SIG-M5 (cell line): ENCODE data around the gene CPA2.

Source experiments
- DNase-seq: peaks from one replicate; lab custom pipeline; 2025; lab: John Stamatoyannopoulos, UW

The CPA2 gene

GRCh38 chr7:130281260-130281659, 14.6 kb downstream of the CPA2 start:
- no peak for DNase-seq

GRCh38 chr7:130286881-130287280, 20.2 kb downstream of the CPA2 start:
- DNase-seq: no peak

GRCh38 chr7:130288168-130288567, 21.5 kb downstream of the CPA2 start:
- no peak for DNase-seq

- no peak for DNase-seq
Observed at GRCh38 chr7:130288829-130289228, 22.2 kb downstream of the CPA2 start.

- DNase-seq: no peak
Observed at GRCh38 chr7:130289478-130289877, 22.8 kb downstream of the CPA2 start.

GRCh38 chr7:130290745-130291144, 24.1 kb downstream of the CPA2 start:
- no peak for DNase-seq

- DNase-seq: no peak
Observed at GRCh38 chr7:130292682-130293257, 26.1 kb downstream of the CPA2 start, which contains the start of gene CPA4. CPA4 (plus strand) TSS chr7:130293161; CDS start chr7:130293181, 20 bp downstream.

- DNase-seq: no peak
Observed at GRCh38 chr7:130293521-130293920, 26.9 kb downstream of the CPA2 start.

- no peak for DNase-seq
Observed at GRCh38 chr7:130294314-130294713, 27.7 kb downstream of the CPA2 start.

GRCh38 chr7:130296221-130296951, 29.7 kb downstream of the CPA2 start:
- DNase-seq: no peak

GRCh38 chr7:130297628-130298543, 31.2 kb downstream of the CPA2 start:
- DNase-seq: no peak

- no peak for DNase-seq
Observed at GRCh38 chr7:130298544-130299326, 32.1 kb downstream of the CPA2 start.

- no peak for DNase-seq
Observed at GRCh38 chr7:130299866-130300265, 33.2 kb downstream of the CPA2 start.

- DNase-seq: no peak
Observed at GRCh38 chr7:130301501-130302020, 34.9 kb downstream of the CPA2 start.

GRCh38 chr7:130302649-130303048, 36.0 kb downstream of the CPA2 start:
- no peak for DNase-seq

GRCh38 chr7:130303127-130303526, 36.5 kb downstream of the CPA2 start:
- no peak for DNase-seq

- DNase-seq: no peak
Observed at GRCh38 chr7:130303551-130303950, 36.9 kb downstream of the CPA2 start.

GRCh38 chr7:130303982-130304381, 37.3 kb downstream of the CPA2 start:
- DNase-seq: no peak

GRCh38 chr7:130304878-130305277, 38.2 kb downstream of the CPA2 start:
- no peak for DNase-seq

- DNase-seq: no peak
Observed at GRCh38 chr7:130305433-130306042, 38.9 kb downstream of the CPA2 start.

GRCh38 chr7:130309986-130310385, 43.3 kb downstream of the CPA2 start:
- no peak for DNase-seq
